HG02884 (cell line): ENCODE data around the gene CRTC1.
"Not testable (repeated sequence)": the region's sequence is repeated elsewhere in the genome, so short reads cannot be mapped to it uniquely, and the experiment has no call there.

Experiments used
- ATAC-seq: cut with Tn5 transposase; IDR thresholded peaks from one replicate; pipeline ENCODE4 v1.9.1; 2021; ENCODE audit warnings: mild to moderate bottlenecking, moderate library complexity; ENCODE audit not compliant: unreplicated experiment

The CRTC1 gene

GRCh38 chr19:18725841-18726770 lies 42.6 kb downstream of the CRTC1 start:
- ATAC-seq, result no peak

GRCh38 chr19:18726846-18727245 lies 43.4 kb downstream of the CRTC1 start:
- no peak for ATAC-seq

GRCh38 chr19:18727602-18728001 lies 44.1 kb downstream of the CRTC1 start:
- not testable (repeated sequence) for ATAC-seq

- ATAC-seq, result no peak
Measured at GRCh38 chr19:18729933-18730530, 46.6 kb downstream of the CRTC1 start.

- ATAC-seq, result no peak
Measured at GRCh38 chr19:18730885-18731513, 47.5 kb downstream of the CRTC1 start.

- ATAC-seq, result no peak
Measured at GRCh38 chr19:18731562-18732008, 48.1 kb downstream of the CRTC1 start.

- ATAC-seq, result no peak
Measured at GRCh38 chr19:18733196-18733647, 49.7 kb downstream of the CRTC1 start.

GRCh38 chr19:18733762-18734332 lies 50.4 kb downstream of the CRTC1 start:
- ATAC-seq, result not testable (repeated sequence)

GRCh38 chr19:18735324-18735723 lies 51.8 kb downstream of the CRTC1 start:
- no peak for ATAC-seq

GRCh38 chr19:18735752-18736151 lies 52.3 kb downstream of the CRTC1 start:
- ATAC-seq, result no peak

- no peak for ATAC-seq
Measured at GRCh38 chr19:18736415-18737336, 53.2 kb downstream of the CRTC1 start.

- ATAC-seq, result no peak
Measured at GRCh38 chr19:18737337-18737953, 54.0 kb downstream of the CRTC1 start.

GRCh38 chr19:18737954-18738351 lies 54.5 kb downstream of the CRTC1 start:
- ATAC-seq, result no peak

- no peak for ATAC-seq
Measured at GRCh38 chr19:18738961-18739690, 55.6 kb downstream of the CRTC1 start.

GRCh38 chr19:18741124-18742121 lies 57.9 kb downstream of the CRTC1 start:
- ATAC-seq, result no peak

GRCh38 chr19:18742324-18742723 lies 58.8 kb downstream of the CRTC1 start:
- ATAC-seq, result no peak

GRCh38 chr19:18742838-18743783 lies 59.6 kb downstream of the CRTC1 start:
- ATAC-seq, result no peak
